ENCODE measurements around the gene ZNF679. TPM values are rescaled to one million over a fixed set of nuclear protein-coding genes. Genes with fewer than 3 reads are reported as not detected.
"Not testable (repeated sequence)": the region's sequence is repeated elsewhere in the genome, so short reads cannot be mapped to it uniquely, and the experiment has no call there.

The ZNF679 gene
- polyA plus RNA-seq (not detected in 3 replicates), polyA minus RNA-seq (not detected in 3 replicates)
- polyA plus RNA-seq (2011; ENCODE audit: low read depth): not detected
- not detected in 2 replicates for polyA plus RNA-seq (2011; cell fraction: cytosol; rRNA removed)
- not detected in 2 replicates for polyA plus RNA-seq (2011; cell fraction: nucleus; rRNA removed)
- polyA plus RNA-seq (2012; ENCODE audit: low replicate concordance): not detected in 2 replicates
- polyA minus RNA-seq (2011; cell fraction: cytosol; rRNA and poly(A)+ RNA removed): not detected
- not detected in 2 replicates for polyA minus RNA-seq (2011; cell fraction: nucleus; rRNA and poly(A)+ RNA removed)

- H2AFZ ChIP-seq (ENCODE audit: control insufficient read depth, low read length); FAIRE-seq; H3K9ac ChIP-seq (ENCODE audit: control insufficient read depth, extremely low read depth, insufficient read depth, low read length); H3K4me2 ChIP-seq (ENCODE audit: control insufficient read depth, extremely low read depth, insufficient read depth, low read depth, low read length); H4K20me1 ChIP-seq (ENCODE audit: control insufficient read depth, extremely low read depth, insufficient read depth, low read length); H3K27me3 ChIP-seq (ENCODE audit: control insufficient read depth, extremely low read depth, insufficient read depth, low read length); DNase-seq (ENCODE audit: low read depth, low spot score); H3K36me3 ChIP-seq (ENCODE audit: control insufficient read depth in 2 of 2, extremely low read depth in 1 of 2, insufficient read depth in 2 of 2, low read length in 2 of 2); dilution Hi-C loops (cut with MboI; ENCODE audit: extremely low pct_ligation_motif_present, low sequenced_read_pairs); H3K27ac ChIP-seq (ENCODE audit: control insufficient read depth, insufficient read depth, low read length); H3K4me1 ChIP-seq (ENCODE audit: control insufficient read depth, extremely low read depth, insufficient read depth, low read length); H3K9me3 ChIP-seq (ENCODE audit: control insufficient read depth, low read depth, low read length); H3K79me2 ChIP-seq (ENCODE audit: control insufficient read depth, insufficient read depth, low read length); H3K4me3 ChIP-seq (ENCODE audit: control insufficient read depth in 2 of 3, extremely low read depth in 1 of 3, insufficient read depth in 2 of 3, low read depth in 1 of 3, low read length in 3 of 3); H3K9me1 ChIP-seq (ENCODE audit: control insufficient read depth, extremely low read depth, insufficient read depth, low read length): not testable (repeated sequence)
These were observed at the start of gene ZNF679 for GRCh38 chr7:64228174-64228573. Gene ZNF679 (plus strand): TSS chr7:64228474. CDS start chr7:64249118, 20,644 bp downstream.

GRCh38 chr7:64180989-64181388 lies 47.3 kb upstream of the ZNF679 start:
- Histone ChIP-seq H3K4me3 (ENCODE audit: control insufficient read depth in 2 of 3, extremely low read depth in 1 of 3, insufficient read depth in 2 of 3, low read depth in 1 of 3, low read length in 3 of 3) (no peak overlapping the region), H3K4me1 (ENCODE audit: control insufficient read depth, extremely low read depth, insufficient read depth, low read length) (no peaks in the 10 kb centered on the region), H2AFZ (ENCODE audit: control insufficient read depth, low read length) (no peak overlapping the region), H3K36me3 (ENCODE audit: control insufficient read depth in 2 of 2, extremely low read depth in 1 of 2, insufficient read depth in 2 of 2, low read length in 2 of 2) (no peaks in the 10 kb centered on the region), H3K9me1 (ENCODE audit: control insufficient read depth, extremely low read depth, insufficient read depth, low read length) (no peaks in the 10 kb centered on the region), H3K27me3 (ENCODE audit: control insufficient read depth, extremely low read depth, insufficient read depth, low read length) (no peaks in the 10 kb centered on the region), H3K4me2 (ENCODE audit: control insufficient read depth, extremely low read depth, insufficient read depth, low read depth, low read length) (no peak overlapping the region), H3K27ac (ENCODE audit: control insufficient read depth, insufficient read depth, low read length) (no peak overlapping the region), H4K20me1 (ENCODE audit: control insufficient read depth, extremely low read depth, insufficient read depth, low read length) (no peaks in the 10 kb centered on the region), H3K9me3 (ENCODE audit: control insufficient read depth, low read depth, low read length) (peaks cover 15% of the 10 kb centered on the region), H3K9ac (ENCODE audit: control insufficient read depth, extremely low read depth, insufficient read depth, low read length) (no peak overlapping the region), H3K79me2 (ENCODE audit: control insufficient read depth, insufficient read depth, low read length) (no peaks in the 10 kb centered on the region)
- TF ChIP-seq CTCF (optimal IDR thresholded peaks at IDR 0.05 in 1 of 3, IDR thresholded peaks at IDR 0.05 in 1 of 3, conservative IDR thresholded peaks at IDR 0.05 in 1 of 3; ENCODE audit: extremely low read depth in 1 of 3, insufficient read depth in 2 of 3, low read length in 3 of 3) (no peak), EZH2 (IDR thresholded peaks at IDR 0.05; ENCODE audit: low read length) (no peak)
- dilution Hi-C loops (cut with MboI; ENCODE audit: extremely low pct_ligation_motif_present, low sequenced_read_pairs): no loop called here
- no peak for FAIRE-seq
- DNase-seq (ENCODE audit: low read depth, low spot score): no peak

GRCh38 chr7:64181586-64181985 lies 46.7 kb upstream of the ZNF679 start:
- FAIRE-seq: no peak
- no peak overlapping the region for H3K27ac ChIP-seq (ENCODE audit: control insufficient read depth, insufficient read depth, low read length)
- dilution Hi-C loops (cut with MboI; ENCODE audit: extremely low pct_ligation_motif_present, low sequenced_read_pairs): no loop called here
- H3K79me2 ChIP-seq (ENCODE audit: control insufficient read depth, insufficient read depth, low read length): no peaks in the 10 kb centered on the region
- TF ChIP-seq CTCF (optimal IDR thresholded peaks at IDR 0.05 in 1 of 3, IDR thresholded peaks at IDR 0.05 in 1 of 3, conservative IDR thresholded peaks at IDR 0.05 in 1 of 3; ENCODE audit: extremely low read depth in 1 of 3, insufficient read depth in 2 of 3, low read length in 3 of 3) (no peak), EZH2 (IDR thresholded peaks at IDR 0.05; ENCODE audit: low read length) (no peak)
- H2AFZ ChIP-seq (ENCODE audit: control insufficient read depth, low read length): no peak overlapping the region
- H3K4me2 ChIP-seq (ENCODE audit: control insufficient read depth, extremely low read depth, insufficient read depth, low read depth, low read length): no peak overlapping the region
- DNase-seq (ENCODE audit: low read depth, low spot score): no peak
- no peak overlapping the region for H3K9ac ChIP-seq (ENCODE audit: control insufficient read depth, extremely low read depth, insufficient read depth, low read length)
- no peaks in the 10 kb centered on the region for H4K20me1 ChIP-seq (ENCODE audit: control insufficient read depth, extremely low read depth, insufficient read depth, low read length)
- H3K4me3 ChIP-seq (ENCODE audit: control insufficient read depth in 2 of 3, extremely low read depth in 1 of 3, insufficient read depth in 2 of 3, low read depth in 1 of 3, low read length in 3 of 3): no peak overlapping the region
- H3K9me3 ChIP-seq (ENCODE audit: control insufficient read depth, low read depth, low read length): peaks cover 15% of the 10 kb centered on the region
- no peaks in the 10 kb centered on the region for H3K27me3 ChIP-seq (ENCODE audit: control insufficient read depth, extremely low read depth, insufficient read depth, low read length)
- no peaks in the 10 kb centered on the region for H3K9me1 ChIP-seq (ENCODE audit: control insufficient read depth, extremely low read depth, insufficient read depth, low read length)
- no peaks in the 10 kb centered on the region for H3K36me3 ChIP-seq (ENCODE audit: control insufficient read depth in 2 of 2, extremely low read depth in 1 of 2, insufficient read depth in 2 of 2, low read length in 2 of 2)
- no peaks in the 10 kb centered on the region for H3K4me1 ChIP-seq (ENCODE audit: control insufficient read depth, extremely low read depth, insufficient read depth, low read length)
